Measurements from ENCODE around the gene AK9. TPM values are rescaled to one million over a fixed set of nuclear protein-coding genes. Genes with fewer than 3 reads are reported as not detected.
A peak's percentile ranks its signal among the peaks of the same experiment; 100 is the strongest.

Gene AK9
- polyA plus RNA-seq, 2 of the 4 experiments (the other 2 are of a cell fraction) = 2.2 to 4.7 TPM

DNA sequence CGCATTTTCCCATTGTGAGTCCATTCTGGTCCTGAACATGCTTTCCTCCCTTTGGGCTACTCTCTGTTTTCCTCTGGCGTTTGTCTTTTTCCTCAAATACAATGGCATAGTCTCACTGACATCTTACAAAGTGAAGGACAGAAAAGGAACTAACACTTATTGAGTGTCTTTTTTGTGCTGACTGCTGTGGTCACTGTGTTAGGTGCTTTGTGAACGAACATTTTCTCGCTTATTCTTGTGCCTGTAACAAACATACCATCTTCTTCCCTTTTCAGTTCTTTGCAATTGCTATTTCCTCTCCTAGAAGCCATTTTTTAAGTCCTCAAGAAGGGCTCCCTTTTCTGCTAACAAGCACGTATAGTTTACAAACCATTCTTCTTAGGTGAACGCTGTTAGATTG lies 15.5 kb upstream of the AK9 start:
- Histone ChIP-seq H3K9me3 (no peaks in the 10 kb centered on the region), H3K27ac (no peak overlapping the region), H3K4me1 (no peaks in the 10 kb centered on the region), H3K4me2 (no peak overlapping the region), H3K4me3 (no peak overlapping the region)
- CTCF ChIA-PET = interaction anchor here (1.7 to 4.9 kb wide), 3 partner anchors 8 to 685 kb away, joined by 9 to 131 read pairs (median 33); no protein-coding TSS in a partner anchor
- 83% methylated on average over 6 of the region's 6 CpGs for WGBS (ENCODE audit: missing lambda C conversion rate)
- FAIRE-seq = no peak
- TF ChIP-seq RFX5 (IDR thresholded peaks at IDR 0.05) (no peak), HOXB5 (CRISPR knock-in tag; IDR thresholded peaks at IDR 0.05) (no peak), MAZ (IDR thresholded peaks at IDR 0.05; ENCODE audit: borderline replicate concordance, low read depth, low read length) (no peak), KDM5A (IDR thresholded peaks at IDR 0.05) (no peak), ZFP36 (IDR thresholded peaks at IDR 0.05; ENCODE audit: borderline replicate concordance, partially characterized antibody) (no peak), SMC3 (IDR thresholded peaks at IDR 0.05) (no peak), CHD2 (IDR thresholded peaks at IDR 0.05; ENCODE audit: low read length, partially characterized antibody) (no peak), ZSCAN20 (CRISPR knock-in tag; IDR thresholded peaks at IDR 0.05) (no peak), MYC (IDR thresholded peaks at IDR 0.05; ENCODE audit: borderline replicate concordance, low read length) (no peak), NR3C1 (IDR thresholded peaks at IDR 0.05) (no peak), FOSB (CRISPR knock-in tag; IDR thresholded peaks at IDR 0.05) (no peak), CHD4 (IDR thresholded peaks at IDR 0.05; ENCODE audit: borderline replicate concordance) (no peak), HEYL (CRISPR knock-in tag; IDR thresholded peaks at IDR 0.05) (no peak), POLR2AphosphoS2 (conservative IDR thresholded peaks at IDR 0.05; ENCODE audit: low read length) (no peak), CBX8 (IDR thresholded peaks at IDR 0.05) (no peak), SREBF2 (IDR thresholded peaks at IDR 0.05) (no peak)
- TF ChIP-seq, protein P1, sequence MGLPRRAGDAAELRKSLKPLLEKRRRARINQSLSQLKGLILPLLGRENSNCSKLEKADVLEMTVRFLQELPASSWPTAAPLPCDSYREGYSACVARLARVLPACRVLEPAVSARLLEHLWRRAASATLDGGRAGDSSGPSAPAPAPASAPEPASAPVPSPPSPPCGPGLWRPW (IDR thresholded peaks at IDR 0.05) = no peak
- TF ChIP-seq, protein P2, sequence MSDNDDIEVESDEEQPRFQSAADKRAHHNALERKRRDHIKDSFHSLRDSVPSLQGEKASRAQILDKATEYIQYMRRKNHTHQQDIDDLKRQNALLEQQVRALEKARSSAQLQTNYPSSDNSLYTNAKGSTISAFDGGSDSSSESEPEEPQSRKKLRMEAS (IDR thresholded peaks at IDR 0.05) = no peak
- DNase-seq (ENCODE audit: low read depth in 1 of 2, low spot score in 1 of 2) = no peak
- ATAC-seq = no peak
- POLR2A ChIA-PET = no interaction called here

DNA sequence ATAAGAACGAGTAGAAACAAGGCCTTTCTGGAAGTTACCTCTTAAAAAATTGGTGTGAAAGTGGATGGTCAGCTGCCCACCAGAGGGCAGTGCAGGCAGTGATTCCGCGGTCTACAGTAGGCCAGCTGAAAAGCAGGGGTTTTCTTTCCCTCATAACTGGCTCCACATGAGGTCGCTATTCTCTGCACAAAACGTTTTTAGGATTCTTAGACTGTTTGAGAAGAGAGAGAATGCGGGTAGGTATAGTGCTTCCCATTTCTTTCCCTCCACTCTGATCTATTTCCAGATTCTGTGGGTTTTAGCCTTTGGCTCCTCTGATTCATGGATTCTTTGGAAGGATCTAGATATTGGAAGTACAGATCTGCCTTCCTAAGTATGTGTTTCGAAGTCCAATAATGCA lies 14.3 kb upstream of the AK9 start:
- H3K4me3 ChIP-seq = no peak overlapping the region

More for the DNA sequence above, 14.3 kb upstream of the AK9 start:
- Histone ChIP-seq H3K4me2 (no peak overlapping the region), H3K9me3 (no peaks in the 10 kb centered on the region), H3K27ac (no peak overlapping the region), H3K4me1 (no peaks in the 10 kb centered on the region)
- WGBS (ENCODE audit: missing lambda C conversion rate) = 15% methylated on average over 7 of the region's 7 CpGs
- CTCF ChIA-PET = interaction anchor here (0.6 to 4.9 kb wide), 29 partner anchors 9 to 691 kb away, joined by 3 to 131 read pairs (median 3); no protein-coding TSS in a partner anchor
- POLR2A ChIA-PET = interaction anchor here (0.9 kb wide), 1 partner anchor 334 kb away, joined by 3 read pairs; no protein-coding TSS in a partner anchor
- FAIRE-seq (no peak), ATAC-seq (peak; percentile 89 to 95), DNase-seq (ENCODE audit: low read depth in 1 of 2, low spot score in 1 of 2) (peak; percentile 16 to 78)
- TF ChIP-seq EHMT2 (IDR thresholded peaks at IDR 0.05; ENCODE audit: low read depth) = no peak
- TF ChIP-seq RARB (CRISPR knock-in tag; IDR thresholded peaks at IDR 0.05) = no peak
- TF ChIP-seq SMC3 (IDR thresholded peaks at IDR 0.05) = peak; percentile 97
- no peak for TF ChIP-seq BHLHE40 (IDR thresholded peaks at IDR 0.05; ENCODE audit: low read depth, low read length)
- TF ChIP-seq PHF8 (IDR thresholded peaks at IDR 0.05; ENCODE audit: borderline replicate concordance, low read depth) = no peak
- TF ChIP-seq, protein P3, sequence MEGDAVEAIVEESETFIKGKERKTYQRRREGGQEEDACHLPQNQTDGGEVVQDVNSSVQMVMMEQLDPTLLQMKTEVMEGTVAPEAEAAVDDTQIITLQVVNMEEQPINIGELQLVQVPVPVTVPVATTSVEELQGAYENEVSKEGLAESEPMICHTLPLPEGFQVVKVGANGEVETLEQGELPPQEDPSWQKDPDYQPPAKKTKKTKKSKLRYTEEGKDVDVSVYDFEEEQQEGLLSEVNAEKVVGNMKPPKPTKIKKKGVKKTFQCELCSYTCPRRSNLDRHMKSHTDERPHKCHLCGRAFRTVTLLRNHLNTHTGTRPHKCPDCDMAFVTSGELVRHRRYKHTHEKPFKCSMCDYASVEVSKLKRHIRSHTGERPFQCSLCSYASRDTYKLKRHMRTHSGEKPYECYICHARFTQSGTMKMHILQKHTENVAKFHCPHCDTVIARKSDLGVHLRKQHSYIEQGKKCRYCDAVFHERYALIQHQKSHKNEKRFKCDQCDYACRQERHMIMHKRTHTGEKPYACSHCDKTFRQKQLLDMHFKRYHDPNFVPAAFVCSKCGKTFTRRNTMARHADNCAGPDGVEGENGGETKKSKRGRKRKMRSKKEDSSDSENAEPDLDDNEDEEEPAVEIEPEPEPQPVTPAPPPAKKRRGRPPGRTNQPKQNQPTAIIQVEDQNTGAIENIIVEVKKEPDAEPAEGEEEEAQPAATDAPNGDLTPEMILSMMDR (IDR thresholded peaks at IDR 0.05) = peak; percentile 99
- TF ChIP-seq CBX8 (IDR thresholded peaks at IDR 0.05) = no peak
- TF ChIP-seq FOXS1 (CRISPR knock-in tag; IDR thresholded peaks at IDR 0.05) = no peak
- TF ChIP-seq RNF2 (IDR thresholded peaks at IDR 0.05; ENCODE audit: borderline replicate concordance, low read depth) = no peak
- no peak for TF ChIP-seq KDM1A (IDR thresholded peaks at IDR 0.05; ENCODE audit: low read depth)
- TF ChIP-seq NFE2L2 (conservative IDR thresholded peaks at IDR 0.05; ENCODE audit: low read length) = no peak
- no peak for TF ChIP-seq ESRRA (IDR thresholded peaks at IDR 0.05; ENCODE audit: borderline replicate concordance, low read length)
- TF ChIP-seq HEYL (CRISPR knock-in tag; IDR thresholded peaks at IDR 0.05) = no peak
- TF ChIP-seq HOXB13 (CRISPR knock-in tag; IDR thresholded peaks at IDR 0.05; ENCODE audit: low read depth) = no peak
- TF ChIP-seq MYC (IDR thresholded peaks at IDR 0.05; ENCODE audit: borderline replicate concordance, low read length) = no peak
- no peak for TF ChIP-seq CEBPB (IDR thresholded peaks at IDR 0.05)
- TF ChIP-seq POLR2A (IDR thresholded peaks at IDR 0.05; ENCODE audit: low read length) = no peak
- TF ChIP-seq MAZ (IDR thresholded peaks at IDR 0.05; ENCODE audit: borderline replicate concordance, low read depth, low read length) = no peak
- TF ChIP-seq GATA3 (IDR thresholded peaks at IDR 0.05; ENCODE audit: borderline replicate concordance) = no peak
- no peak for TF ChIP-seq HOXB5 (CRISPR knock-in tag; IDR thresholded peaks at IDR 0.05)
- no peak for TF ChIP-seq EHF (CRISPR knock-in tag; IDR thresholded peaks at IDR 0.05)
- TF ChIP-seq RAD21 (conservative IDR thresholded peaks at IDR 0.05 in 1 of 2, IDR thresholded peaks at IDR 0.05 in 1 of 2) = peak; percentile 88 to 93

Data from A549 (cell line).